NCI-H1417 (cell line): ENCODE measurements around the gene FHIP2A.
"Not testable (repeated sequence)": the region's sequence is repeated elsewhere in the genome, so short reads cannot be mapped to it uniquely, and the experiment has no call there.

Experiments
- DNase-seq, 3 experiments: peaks; one replicate each; lab custom pipeline; 2025; lab: John Stamatoyannopoulos, UW

FHIP2A gene

GRCh38 chr10:114856544-114857287 lies 35.1 kb downstream of the FHIP2A start:
- no peak for DNase-seq

GRCh38 chr10:114857288-114857565 lies 35.6 kb downstream of the FHIP2A start:
- not testable (repeated sequence) for DNase-seq

- no peak for DNase-seq
These were observed 36.5 kb downstream of the FHIP2A start for GRCh38 chr10:114857922-114858629.

GRCh38 chr10:114859222-114859621 lies 37.6 kb downstream of the FHIP2A start:
- DNase-seq: no peak

GRCh38 chr10:114862456-114862855 lies 40.9 kb downstream of the FHIP2A start:
- no peak for DNase-seq

GRCh38 chr10:114867365-114867764 lies 45.8 kb downstream of the FHIP2A start:
- no peak for DNase-seq

GRCh38 chr10:114868870-114869519 lies 47.4 kb downstream of the FHIP2A start:
- no peak for DNase-seq

GRCh38 chr10:114869520-114869892 lies 47.9 kb downstream of the FHIP2A start:
- DNase-seq: no peak

GRCh38 chr10:114870486-114870885 lies 48.9 kb downstream of the FHIP2A start:
- no peak for DNase-seq

GRCh38 chr10:114871379-114871778 lies 49.8 kb downstream of the FHIP2A start:
- DNase-seq: no peak
